ENCODE data around the gene ABCA5. TPM values are rescaled to one million over a fixed set of nuclear protein-coding genes. Genes with fewer than 3 reads are reported as not detected.

The ABCA5 gene
- total RNA-seq, 1 experiment from 2014 or later, result 13.3 TPM

DNA sequence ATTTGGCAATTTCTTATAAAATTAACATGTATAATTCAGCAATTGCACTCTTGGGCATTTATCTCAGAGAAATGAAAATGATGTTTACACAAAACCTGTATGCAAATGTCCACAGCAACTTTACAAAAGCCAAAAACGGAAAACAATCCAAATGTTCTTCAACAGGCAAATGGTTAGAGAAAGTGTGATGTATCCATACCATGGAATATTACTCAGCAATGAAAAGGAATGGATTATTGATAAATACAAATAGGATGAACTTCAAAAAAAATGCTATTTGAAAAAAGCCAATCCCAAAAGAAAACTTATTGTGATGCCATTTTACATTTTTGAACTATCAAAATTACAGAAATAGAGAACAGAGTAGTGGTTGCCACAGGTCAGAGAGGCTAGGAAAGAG is 61.1 kb downstream of the ABCA5 start:
- POLR2A ChIA-PET, result no interaction called here
- CTCF ChIA-PET, result no interaction called here
- intact Hi-C loops (cut with micrococcal nuclease; ENCODE audit: unreplicated experiment), result no loop called here
- BruUV-seq (replicated peaks), result no TSS peak
- Histone ChIP-seq H3K36me3 (ENCODE audit: control insufficient read depth, insufficient read depth, low read length) (no peaks in the 10 kb centered on the region), H3K27ac (ENCODE audit: low read length) (no peak overlapping the region), H3K4me3 (ENCODE audit: low read depth in 2 of 2, low read length in 2 of 2) (no peak overlapping the region), H3K27me3 (ENCODE audit: control insufficient read depth, insufficient read depth, low read length) (no peaks in the 10 kb centered on the region), H3K4me1 (ENCODE audit: control insufficient read depth, insufficient read depth, low read length) (no peaks in the 10 kb centered on the region; the same call in 1 of the 2 replicates), H3K9me3 (ENCODE audit: control insufficient read depth, insufficient read depth, low read depth, low read length) (no peaks in the 10 kb centered on the region)
- in situ Hi-C loops (cut with HindIII; ENCODE audit: low pct_unique_long_range_greater_than_20kb, low sequenced_read_pairs), result no loop called here
- DNase-seq (ENCODE audit: low read depth, low spot score), result no peak
- ATAC-seq, result no peak
- TF ChIP-seq, protein P1, sequence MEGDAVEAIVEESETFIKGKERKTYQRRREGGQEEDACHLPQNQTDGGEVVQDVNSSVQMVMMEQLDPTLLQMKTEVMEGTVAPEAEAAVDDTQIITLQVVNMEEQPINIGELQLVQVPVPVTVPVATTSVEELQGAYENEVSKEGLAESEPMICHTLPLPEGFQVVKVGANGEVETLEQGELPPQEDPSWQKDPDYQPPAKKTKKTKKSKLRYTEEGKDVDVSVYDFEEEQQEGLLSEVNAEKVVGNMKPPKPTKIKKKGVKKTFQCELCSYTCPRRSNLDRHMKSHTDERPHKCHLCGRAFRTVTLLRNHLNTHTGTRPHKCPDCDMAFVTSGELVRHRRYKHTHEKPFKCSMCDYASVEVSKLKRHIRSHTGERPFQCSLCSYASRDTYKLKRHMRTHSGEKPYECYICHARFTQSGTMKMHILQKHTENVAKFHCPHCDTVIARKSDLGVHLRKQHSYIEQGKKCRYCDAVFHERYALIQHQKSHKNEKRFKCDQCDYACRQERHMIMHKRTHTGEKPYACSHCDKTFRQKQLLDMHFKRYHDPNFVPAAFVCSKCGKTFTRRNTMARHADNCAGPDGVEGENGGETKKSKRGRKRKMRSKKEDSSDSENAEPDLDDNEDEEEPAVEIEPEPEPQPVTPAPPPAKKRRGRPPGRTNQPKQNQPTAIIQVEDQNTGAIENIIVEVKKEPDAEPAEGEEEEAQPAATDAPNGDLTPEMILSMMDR (IDR thresholded peaks at IDR 0.05), result no peak
- TF ChIP-seq, protein P2, sequence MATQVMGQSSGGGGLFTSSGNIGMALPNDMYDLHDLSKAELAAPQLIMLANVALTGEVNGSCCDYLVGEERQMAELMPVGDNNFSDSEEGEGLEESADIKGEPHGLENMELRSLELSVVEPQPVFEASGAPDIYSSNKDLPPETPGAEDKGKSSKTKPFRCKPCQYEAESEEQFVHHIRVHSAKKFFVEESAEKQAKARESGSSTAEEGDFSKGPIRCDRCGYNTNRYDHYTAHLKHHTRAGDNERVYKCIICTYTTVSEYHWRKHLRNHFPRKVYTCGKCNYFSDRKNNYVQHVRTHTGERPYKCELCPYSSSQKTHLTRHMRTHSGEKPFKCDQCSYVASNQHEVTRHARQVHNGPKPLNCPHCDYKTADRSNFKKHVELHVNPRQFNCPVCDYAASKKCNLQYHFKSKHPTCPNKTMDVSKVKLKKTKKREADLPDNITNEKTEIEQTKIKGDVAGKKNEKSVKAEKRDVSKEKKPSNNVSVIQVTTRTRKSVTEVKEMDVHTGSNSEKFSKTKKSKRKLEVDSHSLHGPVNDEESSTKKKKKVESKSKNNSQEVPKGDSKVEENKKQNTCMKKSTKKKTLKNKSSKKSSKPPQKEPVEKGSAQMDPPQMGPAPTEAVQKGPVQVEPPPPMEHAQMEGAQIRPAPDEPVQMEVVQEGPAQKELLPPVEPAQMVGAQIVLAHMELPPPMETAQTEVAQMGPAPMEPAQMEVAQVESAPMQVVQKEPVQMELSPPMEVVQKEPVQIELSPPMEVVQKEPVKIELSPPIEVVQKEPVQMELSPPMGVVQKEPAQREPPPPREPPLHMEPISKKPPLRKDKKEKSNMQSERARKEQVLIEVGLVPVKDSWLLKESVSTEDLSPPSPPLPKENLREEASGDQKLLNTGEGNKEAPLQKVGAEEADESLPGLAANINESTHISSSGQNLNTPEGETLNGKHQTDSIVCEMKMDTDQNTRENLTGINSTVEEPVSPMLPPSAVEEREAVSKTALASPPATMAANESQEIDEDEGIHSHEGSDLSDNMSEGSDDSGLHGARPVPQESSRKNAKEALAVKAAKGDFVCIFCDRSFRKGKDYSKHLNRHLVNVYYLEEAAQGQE (IDR thresholded peaks at IDR 0.05; ENCODE audit: insufficient read depth in 1 of 2, low read depth in 2 of 2, low read length in 1 of 2), result no peak
- TF ChIP-seq POLR2AphosphoS5 (IDR thresholded peaks at IDR 0.05; ENCODE audit: low read depth, low read length), result no peak
- no peak for TF ChIP-seq TCF7L2 (IDR thresholded peaks at IDR 0.05; ENCODE audit: low read depth, low read length)
- TF ChIP-seq SIN3A (IDR thresholded peaks at IDR 0.05; ENCODE audit: borderline replicate concordance, insufficient read depth, low read depth, low read length), result no peak

DNA sequence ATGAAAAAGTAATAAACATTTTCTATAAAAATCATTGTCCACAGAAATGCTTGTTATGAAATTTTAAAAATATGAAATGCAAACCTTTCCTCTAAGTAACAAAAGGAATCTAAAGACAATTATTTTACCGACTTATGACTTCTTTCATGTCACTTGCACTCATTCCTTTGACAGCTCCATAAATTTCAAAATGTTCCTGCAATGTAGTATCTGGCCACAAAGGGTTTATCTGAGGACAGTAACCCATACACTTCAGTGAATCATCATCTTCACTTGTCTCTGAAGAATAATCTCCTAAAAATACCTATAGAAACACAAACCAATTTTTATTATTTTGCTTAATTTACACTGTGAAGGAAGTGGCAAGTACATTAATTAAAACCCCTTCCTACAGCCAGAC is 72.7 kb downstream of the ABCA5 start:
- Histone ChIP-seq H3K36me3 (ENCODE audit: control insufficient read depth, insufficient read depth, low read length) (no peaks in the 10 kb centered on the region; the same call in 1 of the 2 replicates), H3K4me3 (ENCODE audit: low read depth in 2 of 2, low read length in 2 of 2) (no peak overlapping the region), H3K4me1 (ENCODE audit: control insufficient read depth, insufficient read depth, low read length) (no peaks in the 10 kb centered on the region), H3K27me3 (ENCODE audit: control insufficient read depth, insufficient read depth, low read length) (no peaks in the 10 kb centered on the region), H3K9me3 (ENCODE audit: control insufficient read depth, insufficient read depth, low read depth, low read length) (no peaks in the 10 kb centered on the region), H3K27ac (ENCODE audit: low read length) (no peak overlapping the region)
- intact Hi-C loops (cut with micrococcal nuclease; ENCODE audit: unreplicated experiment), result no loop called here
- in situ Hi-C loops (cut with HindIII; ENCODE audit: low pct_unique_long_range_greater_than_20kb, low sequenced_read_pairs), result no loop called here
- DNase-seq (ENCODE audit: low read depth, low spot score) (no peak), ATAC-seq (no peak)
- no TSS peak for BruUV-seq (replicated peaks)
- CTCF ChIA-PET, result no interaction called here
- POLR2A ChIA-PET, result no interaction called here
- TF ChIP-seq POLR2AphosphoS5 (IDR thresholded peaks at IDR 0.05; ENCODE audit: low read depth, low read length), result no peak
- TF ChIP-seq, protein P2 (IDR thresholded peaks at IDR 0.05; ENCODE audit: insufficient read depth in 1 of 2, low read depth in 2 of 2, low read length in 1 of 2), result no peak
- no peak for TF ChIP-seq SIN3A (IDR thresholded peaks at IDR 0.05; ENCODE audit: borderline replicate concordance, insufficient read depth, low read depth, low read length)
- TF ChIP-seq, protein P1 (IDR thresholded peaks at IDR 0.05), result no peak
- no peak for TF ChIP-seq TCF7L2 (IDR thresholded peaks at IDR 0.05; ENCODE audit: low read depth, low read length)
